ENCODE results near the gene FNTB.
A peak's percentile ranks its signal among the peaks of the same experiment; 100 is the strongest.
"Not testable (repeated sequence)": the region's sequence is repeated elsewhere in the genome, so short reads cannot be mapped to it uniquely, and the experiment has no call there.

Gene FNTB

GRCh38 chr14:65057695-65058094 is 71.0 kb downstream of the FNTB start:
- no peak for DNase-seq

GRCh38 chr14:65062096-65063075 is 75.7 kb downstream of the FNTB start:
- no peak for DNase-seq

GRCh38 chr14:65065719-65066118 is 79.0 kb downstream of the FNTB start:
- no peak for DNase-seq

GRCh38 chr14:65069874-65070413 is 83.2 kb downstream of the FNTB start:
- no peak for DNase-seq

GRCh38 chr14:65070471-65070976 is 83.8 kb downstream of the FNTB start:
- DNase-seq = peak; percentile 61

- DNase-seq = no peak
Measured at GRCh38 chr14:65071544-65071943, 84.8 kb downstream of the FNTB start.

- no peak for DNase-seq
Measured at GRCh38 chr14:65072256-65072655, 85.6 kb downstream of the FNTB start.

- no peak for DNase-seq
Measured at GRCh38 chr14:65072937-65073336, 86.2 kb downstream of the FNTB start.

- no peak for DNase-seq
Measured at GRCh38 chr14:65073605-65074201, 87.0 kb downstream of the FNTB start.

- DNase-seq = no peak
Measured at GRCh38 chr14:65074449-65075150, 87.9 kb downstream of the FNTB start.

- no peak for DNase-seq
Measured at GRCh38 chr14:65075628-65076325, 89.1 kb downstream of the FNTB start.

GRCh38 chr14:65077318-65077717 is 90.6 kb downstream of the FNTB start:
- no peak for DNase-seq

GRCh38 chr14:65079201-65079600 is 92.5 kb downstream of the FNTB start:
- no peak for DNase-seq

GRCh38 chr14:65079768-65080167 is 93.1 kb downstream of the FNTB start:
- no peak for DNase-seq

- DNase-seq = no peak
Measured at GRCh38 chr14:65080960-65081747, 94.5 kb downstream of the FNTB start.

- DNase-seq = no peak
Measured at GRCh38 chr14:65082930-65083329, 96.2 kb downstream of the FNTB start.

GRCh38 chr14:65084554-65085505 is 98.1 kb downstream of the FNTB start:
- DNase-seq = no peak

- not testable (repeated sequence) for DNase-seq
Measured at GRCh38 chr14:65086686-65087085, 100.0 kb downstream of the FNTB start.

GRCh38 chr14:65087835-65088234 is 101.1 kb downstream of the FNTB start:
- not testable (repeated sequence) for DNase-seq

- no peak for DNase-seq
Measured at GRCh38 chr14:65092349-65092748, 105.7 kb downstream of the FNTB start.
